ENCODE results near the gene INHBE. TPM values are rescaled to one million over a fixed set of nuclear protein-coding genes. Genes with fewer than 3 reads are reported as not detected.

INHBE gene
- total and polyA plus RNA-seq, 2 experiments from 2014 or later, result 0.23 to 0.74 TPM

DNA sequence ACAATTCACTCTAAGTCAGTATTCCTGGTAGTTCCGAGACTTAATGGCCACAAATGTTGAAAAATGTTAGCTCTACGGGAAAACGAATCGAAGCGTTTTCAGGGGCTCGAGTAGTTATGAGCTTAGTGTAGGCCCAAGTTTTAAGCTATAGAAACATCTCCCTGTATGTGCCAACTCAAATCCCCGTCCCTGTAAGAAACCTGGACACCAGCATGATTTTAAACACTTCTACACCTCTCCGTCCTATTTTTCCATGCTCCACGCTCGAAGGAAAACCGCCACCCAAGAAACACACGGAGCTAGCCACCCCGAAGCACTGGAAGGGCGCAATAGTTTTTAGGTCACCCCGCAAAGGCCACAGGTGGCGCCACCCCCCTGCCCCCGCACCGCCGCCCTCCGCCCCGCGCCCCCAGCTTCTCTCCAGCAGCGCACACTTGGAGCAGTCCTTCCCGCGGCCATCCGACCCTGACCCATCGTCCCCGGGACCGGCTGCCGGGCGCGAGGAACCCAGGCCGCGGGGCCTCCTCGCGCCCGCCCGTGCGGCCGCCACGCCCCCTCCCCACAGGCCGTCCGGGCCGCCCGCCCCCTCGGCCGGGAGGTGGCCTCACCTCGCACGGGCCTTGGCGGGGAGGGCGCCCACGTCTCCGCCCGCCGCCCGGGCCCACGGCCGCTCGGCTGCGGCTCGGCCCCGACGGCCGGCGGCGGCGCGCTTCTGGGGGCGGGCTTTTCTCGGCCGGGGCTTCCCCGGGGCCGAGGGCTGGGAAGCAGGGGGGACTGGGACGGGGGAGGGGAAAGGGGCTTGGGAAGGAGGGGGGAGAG is 24.8 kb upstream of the INHBE start:
- TF ChIP-seq, protein P1, sequence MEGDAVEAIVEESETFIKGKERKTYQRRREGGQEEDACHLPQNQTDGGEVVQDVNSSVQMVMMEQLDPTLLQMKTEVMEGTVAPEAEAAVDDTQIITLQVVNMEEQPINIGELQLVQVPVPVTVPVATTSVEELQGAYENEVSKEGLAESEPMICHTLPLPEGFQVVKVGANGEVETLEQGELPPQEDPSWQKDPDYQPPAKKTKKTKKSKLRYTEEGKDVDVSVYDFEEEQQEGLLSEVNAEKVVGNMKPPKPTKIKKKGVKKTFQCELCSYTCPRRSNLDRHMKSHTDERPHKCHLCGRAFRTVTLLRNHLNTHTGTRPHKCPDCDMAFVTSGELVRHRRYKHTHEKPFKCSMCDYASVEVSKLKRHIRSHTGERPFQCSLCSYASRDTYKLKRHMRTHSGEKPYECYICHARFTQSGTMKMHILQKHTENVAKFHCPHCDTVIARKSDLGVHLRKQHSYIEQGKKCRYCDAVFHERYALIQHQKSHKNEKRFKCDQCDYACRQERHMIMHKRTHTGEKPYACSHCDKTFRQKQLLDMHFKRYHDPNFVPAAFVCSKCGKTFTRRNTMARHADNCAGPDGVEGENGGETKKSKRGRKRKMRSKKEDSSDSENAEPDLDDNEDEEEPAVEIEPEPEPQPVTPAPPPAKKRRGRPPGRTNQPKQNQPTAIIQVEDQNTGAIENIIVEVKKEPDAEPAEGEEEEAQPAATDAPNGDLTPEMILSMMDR (IDR thresholded peaks at IDR 0.05; ENCODE audit: low read depth, low read length), result no peak
- peaks cover 15% of the 10 kb centered on the region for H3K4me1 ChIP-seq (ENCODE audit: low read depth)
- DNase-seq (ENCODE audit: low read depth in 1 of 2, low spot score in 1 of 2), result peak; percentile 30 to 80
- H3K9me3 ChIP-seq (ENCODE audit: low read depth), result no peaks in the 10 kb centered on the region
- no peaks in the 10 kb centered on the region for H3K27me3 ChIP-seq
- peak overlapping the region; percentile 72 for H3K4me3 ChIP-seq
- H3K36me3 ChIP-seq, result no peaks in the 10 kb centered on the region
- peak overlapping the region; percentile 97 for H3K27ac ChIP-seq

DNA sequence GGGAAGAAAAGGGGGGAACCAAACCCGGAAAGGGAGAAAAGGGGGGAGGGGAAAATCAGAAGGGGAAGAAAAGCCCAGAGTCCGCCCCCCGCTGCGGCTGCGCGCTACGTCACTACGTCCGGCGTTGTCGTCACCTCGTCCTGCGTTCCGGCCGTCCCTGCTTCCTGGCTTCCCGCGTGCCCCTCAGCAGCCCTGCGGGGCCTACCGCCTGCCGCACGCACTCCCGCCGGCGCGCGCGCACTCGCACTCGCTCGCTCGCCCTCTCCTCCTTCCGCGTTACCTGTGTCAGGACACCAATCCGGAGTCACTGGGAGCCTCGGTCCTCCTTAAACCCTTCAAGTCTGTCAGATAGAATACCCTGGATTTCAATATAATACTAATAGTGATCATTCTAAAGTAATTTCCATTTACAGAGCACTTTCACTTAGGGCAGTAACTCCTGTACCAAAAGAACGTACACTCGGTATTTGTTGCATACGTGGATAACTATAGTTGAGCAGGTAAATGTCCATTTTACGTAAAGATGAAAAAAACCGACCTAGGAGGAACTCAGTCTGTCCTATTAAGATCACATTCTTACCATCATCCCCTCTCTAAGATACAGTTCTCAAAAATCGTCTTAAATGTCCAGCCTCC is 24.1 kb upstream of the INHBE start, which contains the start of gene R3HDM2:
Gene R3HDM2, minus strand, starts transcription at position 113 of the 636 bp plus-strand sequence. CDS start 120,615 bp downstream, outside the sequence.
- H3K9me3 ChIP-seq (ENCODE audit: low read depth), result no peaks in the 10 kb centered on the region
- H3K4me1 ChIP-seq (ENCODE audit: low read depth), result peaks cover 15% of the 10 kb centered on the region
- H3K36me3 ChIP-seq, result no peaks in the 10 kb centered on the region
- H3K27ac ChIP-seq, result peak within 1 kb of the TSS; percentile 97
- H3K4me3 ChIP-seq, result peak within 1 kb of the TSS; percentile 72
- TF ChIP-seq, protein P1 (IDR thresholded peaks at IDR 0.05; ENCODE audit: low read depth, low read length), result no peak
- DNase-seq (ENCODE audit: low read depth in 1 of 2, low spot score in 1 of 2), result peak; percentile 95 to 97
- no peaks in the 10 kb centered on the region for H3K27me3 ChIP-seq

DNA sequence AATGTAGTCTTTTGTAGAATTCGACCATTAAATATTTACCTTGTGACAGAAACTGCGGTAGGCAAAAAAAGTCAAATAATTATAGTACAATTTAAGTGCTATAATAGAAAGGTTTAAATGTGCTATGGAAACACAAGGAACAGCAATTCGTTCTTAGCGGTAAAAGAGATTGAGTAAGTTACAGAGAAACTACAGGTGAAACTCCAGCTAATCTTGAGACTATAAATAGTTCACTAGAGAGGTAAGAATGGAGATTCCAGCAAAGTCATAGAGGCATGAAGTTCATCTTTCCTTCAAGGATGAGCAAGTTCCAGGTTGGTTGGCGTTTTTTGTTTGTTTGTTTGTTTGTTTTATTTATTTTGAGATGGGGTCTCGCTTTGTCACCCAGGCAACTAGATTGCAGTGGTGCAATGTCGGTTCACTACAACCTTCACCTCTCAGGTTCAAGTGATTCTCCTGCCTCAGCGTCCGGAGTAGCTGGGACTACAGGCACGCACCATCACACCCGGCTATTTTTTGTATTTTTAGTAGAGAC is 23.4 kb upstream of the INHBE start:
- DNase-seq (ENCODE audit: low read depth in 1 of 2, low spot score in 1 of 2), result no peak
- peak overlapping the region; percentile 97 for H3K27ac ChIP-seq
- H3K36me3 ChIP-seq, result no peaks in the 10 kb centered on the region
- peaks cover 15% of the 10 kb centered on the region for H3K4me1 ChIP-seq (ENCODE audit: low read depth)
- no peaks in the 10 kb centered on the region for H3K9me3 ChIP-seq (ENCODE audit: low read depth)
- no peaks in the 10 kb centered on the region for H3K27me3 ChIP-seq
- TF ChIP-seq, protein P1 (IDR thresholded peaks at IDR 0.05; ENCODE audit: low read depth, low read length), result no peak
- H3K4me3 ChIP-seq, result no peak overlapping the region

DNA sequence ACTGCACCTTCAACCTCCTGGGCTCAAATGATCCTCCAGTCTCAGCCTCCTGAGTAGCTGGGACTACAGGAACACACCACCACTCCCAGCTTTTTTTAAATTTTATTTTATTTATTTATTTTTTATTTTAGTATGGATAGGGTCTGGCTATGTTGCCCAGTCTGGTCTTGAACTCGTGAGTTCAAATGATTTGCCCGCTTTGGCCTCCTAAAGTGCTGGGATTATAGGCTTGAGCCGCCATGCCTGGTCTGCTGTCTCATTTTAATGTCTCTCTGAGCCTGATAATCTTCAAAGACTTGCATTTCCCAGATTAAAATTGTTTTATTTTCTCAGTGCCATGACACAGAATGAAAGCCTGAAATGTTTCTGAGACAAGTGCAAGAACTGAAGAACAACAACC is 21.7 kb upstream of the INHBE start:
- H3K4me3 ChIP-seq, result no peak overlapping the region
- no peak for DNase-seq (ENCODE audit: low read depth in 1 of 2, low spot score in 1 of 2)
- H3K4me1 ChIP-seq (ENCODE audit: low read depth), result peaks cover 15% of the 10 kb centered on the region
- TF ChIP-seq, protein P1 (IDR thresholded peaks at IDR 0.05; ENCODE audit: low read depth, low read length), result no peak
- no peaks in the 10 kb centered on the region for H3K36me3 ChIP-seq
- H3K27me3 ChIP-seq, result no peaks in the 10 kb centered on the region
- no peak overlapping the region for H3K27ac ChIP-seq
- no peaks in the 10 kb centered on the region for H3K9me3 ChIP-seq (ENCODE audit: low read depth)

DNA sequence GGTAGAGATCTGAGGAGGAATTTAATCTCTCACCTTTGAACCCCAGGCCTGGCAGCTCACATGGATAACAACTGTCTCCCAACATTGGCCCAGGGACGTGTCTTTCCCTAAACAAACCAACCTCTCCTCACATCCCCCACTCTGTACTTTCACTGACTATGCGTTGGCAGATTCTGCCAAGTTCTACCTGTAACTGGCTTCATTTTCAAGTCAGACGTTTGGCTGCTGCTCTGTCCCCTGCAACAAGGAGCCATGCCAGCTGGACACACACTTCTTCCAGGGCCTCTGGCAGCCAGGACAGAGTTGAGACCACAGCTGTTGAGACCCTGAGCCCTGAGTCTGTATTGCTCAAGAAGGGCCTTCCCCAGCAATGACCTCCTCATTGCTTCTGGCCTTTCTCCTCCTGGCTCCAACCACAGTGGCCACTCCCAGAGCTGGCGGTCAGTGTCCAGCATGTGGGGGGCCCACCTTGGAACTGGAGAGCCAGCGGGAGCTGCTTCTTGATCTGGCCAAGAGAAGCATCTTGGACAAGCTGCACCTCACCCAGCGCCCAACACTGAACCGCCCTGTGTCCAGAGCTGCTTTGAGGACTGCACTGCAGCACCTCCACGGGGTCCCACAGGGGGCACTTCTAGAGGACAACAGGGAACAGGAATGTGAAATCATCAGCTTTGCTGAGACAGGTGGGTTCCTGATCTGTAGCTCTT is 20.4 kb upstream of the INHBE start, which contains the start of gene INHBC:
Gene INHBC, plus strand, starts transcription at position 268 of the 707 bp plus-strand sequence. Its CDS starts 103 bp downstream, at position 371.
- Histone ChIP-seq H3K9me3 (ENCODE audit: low read depth) (no peaks in the 10 kb centered on the region), H3K27me3 (no peaks in the 10 kb centered on the region), H3K4me3 (no peak within 1 kb of the TSS), H3K27ac (no peak within 1 kb of the TSS), H3K36me3 (no peaks in the 10 kb centered on the region), H3K4me1 (ENCODE audit: low read depth) (peaks cover 10% of the 10 kb centered on the region)
- DNase-seq (ENCODE audit: low read depth in 1 of 2, low spot score in 1 of 2), result no peak
- TF ChIP-seq, protein P1 (IDR thresholded peaks at IDR 0.05; ENCODE audit: low read depth, low read length), result no peak
